H1 (cell line): ENCODE results near the gene RAB11FIP3. TPM values are rescaled to one million over a fixed set of nuclear protein-coding genes. Genes with fewer than 3 reads are reported as not detected.

Experiments used
- CTCF ChIA-PET: fragments of 300-600 bp; sonication (Branson Sonifier 250); formaldehyde crosslinking; loops from one replicate; lab custom pipeline; 2021; ENCODE audit not compliant: partially characterized antibody; lab: Charles Lee
- POLR2A ChIA-PET: fragments of 300-600 bp; sonication (Branson Sonifier 250); formaldehyde crosslinking; loops from one replicate; lab custom pipeline; 2021; ENCODE audit warnings: inconsistent platforms; ENCODE audit not compliant: partially characterized antibody; lab: Charles Lee
- DNase-seq, 2 experiments: peaks; one replicate each; pipeline versions ENCODE4 v3.0.0 to v3.0.0-alpha.2; 2010 to 2022; ENCODE audit warnings: low spot score in 2 of 2, low read depth in 1 of 2, mixed read lengths in 1 of 2
- FAIRE-seq: peaks from 2 replicates; lab custom pipeline; 2011; peaks lifted over from hg19 to GRCh38; lab: Jason Lieb, UNC
- H2AFZ ChIP-seq: 2 replicates; pipeline ENCODE4 v1.8.1; 2012; ENCODE audit warnings: low read length, inconsistent platforms
- H2AK5ac ChIP-seq: 2 replicates; pipeline ENCODE4 v1.6.1; 2013; ENCODE audit warnings: low read depth, low read length
- H2BK120ac ChIP-seq: replicated peaks from 2 replicates; pipeline ENCODE3; 2013; ENCODE audit warnings: low read depth, low read length, inconsistent platforms
- H2BK12ac ChIP-seq: 2 replicates; pipeline ENCODE4 v1.6.1; 2013; ENCODE audit warnings: low read depth, low read length
- H2BK15ac ChIP-seq: 2 replicates; pipeline ENCODE4 v1.6.1; 2013; ENCODE audit warnings: low read length
- H2BK20ac ChIP-seq: 2 replicates; pipeline ENCODE4 v1.6.1; 2013; ENCODE audit warnings: low read length
- H2BK5ac ChIP-seq: 2 replicates; pipeline ENCODE4 v1.6.1; 2013; ENCODE audit warnings: low read depth, low read length
- H3K14ac ChIP-seq: 2 replicates; pipeline ENCODE4 v1.6.1; 2013; ENCODE audit warnings: inconsistent platforms; ENCODE audit not compliant: insufficient read length
- H3K18ac ChIP-seq: 2 replicates; pipeline ENCODE4 v1.6.1; 2013; ENCODE audit warnings: low read length; ENCODE audit errors: extremely low read depth
- H3K23ac ChIP-seq: 2 replicates; pipeline ENCODE4 v1.6.1; 2013; ENCODE audit warnings: inconsistent platforms; ENCODE audit not compliant: insufficient read length
- H3K23me2 ChIP-seq: 2 replicates; pipeline ENCODE4 v1.6.1; 2013; ENCODE audit warnings: low read depth, low read length
- H3K27ac ChIP-seq: 2 replicates; pipeline ENCODE4 v1.6.1; 2011; ENCODE audit warnings: low read depth, low read length, inconsistent platforms
- H3K27me3 ChIP-seq, 4 experiments: replicated peaks in 1 of 4; 1 replicate in 1 of 4; 2 replicates in 3 of 4; pipeline versions ENCODE4 v1.6.1 to v1.8.1; 2011 to 2013; ENCODE audit warnings: low read length in 3 of 4, mild to moderate bottlenecking in 3 of 4, inconsistent platforms in 2 of 4, mixed read lengths in 2 of 4, moderate library complexity in 1 of 4; ENCODE audit not compliant: control insufficient read depth in 3 of 4, insufficient read depth in 3 of 4; ENCODE audit errors: extremely low read depth in 1 of 4
- H3K36me3 ChIP-seq, 4 experiments: 2 replicates each; pipeline versions ENCODE4 v1.6.1 to v1.8.1; 2011 to 2013; ENCODE audit warnings: mild to moderate bottlenecking in 4 of 4, low read length in 3 of 4, moderate library complexity in 2 of 4, control low read depth in 1 of 4, inconsistent platforms in 1 of 4; ENCODE audit not compliant: insufficient read depth in 4 of 4, control insufficient read depth in 2 of 4
- H3K4ac ChIP-seq: replicated peaks from 2 replicates; pipeline ENCODE3; 2013; ENCODE audit warnings: low read length, low read depth, mixed read lengths, inconsistent platforms; ENCODE audit not compliant: insufficient read length
- H3K4me1 ChIP-seq, 4 experiments: replicated peaks in 1 of 4; 1 replicate in 1 of 4; 2 replicates in 3 of 4; pipeline versions ENCODE4 v1.6.1 to v1.8.1; 2011 to 2013; ENCODE audit warnings: low read length in 3 of 4, inconsistent platforms in 2 of 4, mixed read lengths in 1 of 4; ENCODE audit not compliant: insufficient read depth in 4 of 4, control insufficient read depth in 3 of 4
- H3K4me2 ChIP-seq, 2 experiments: 2 replicates each; pipeline versions ENCODE4 v1.6.1 to v1.8.1; 2011 to 2013; ENCODE audit warnings: low read depth in 2 of 2, low read length in 2 of 2, control low read depth in 1 of 2, inconsistent platforms in 1 of 2, mild to moderate bottlenecking in 1 of 2; ENCODE audit not compliant: insufficient read depth in 1 of 2
- H3K4me3 ChIP-seq, 4 experiments: fragments of 200-600, 300-600 bp in 1 of 4; sonication (generic), shearing (Covaris generic), sonication (Bioruptor Twin) in 1 of 4; 2 replicates each; pipeline versions ENCODE4 v1.5.1 to v1.8.1; 2011 to 2016; ENCODE audit warnings: low read length in 4 of 4, low read depth in 3 of 4, control low read depth in 2 of 4, inconsistent platforms in 2 of 4, mild to moderate bottlenecking in 2 of 4, mixed read lengths in 1 of 4, moderate library complexity in 1 of 4; ENCODE audit not compliant: insufficient read depth in 2 of 4; ENCODE audit errors: extremely low read depth in 1 of 4
- H3K56ac ChIP-seq: replicated peaks from 2 replicates; pipeline ENCODE3; 2013; ENCODE audit warnings: low read depth, mild to moderate bottlenecking, mixed read lengths, low read length, inconsistent platforms; ENCODE audit not compliant: insufficient read length
- H3K79me1 ChIP-seq: 2 replicates; pipeline ENCODE4 v1.6.1; 2013; ENCODE audit warnings: low read depth, low read length, control low read depth
- H3K79me2 ChIP-seq, 2 experiments: 2 replicates each; pipeline versions ENCODE4 v1.6.1 to v1.8.1; 2012 to 2013; ENCODE audit warnings: low read length in 2 of 2, mild to moderate bottlenecking in 2 of 2, inconsistent platforms in 1 of 2; ENCODE audit not compliant: insufficient read depth in 2 of 2, control insufficient read depth in 1 of 2
- H3K9ac ChIP-seq, 4 experiments: replicated peaks in 1 of 4; 1 replicate in 1 of 4; 2 replicates in 3 of 4; pipeline versions ENCODE4 v1.6.1 to v1.8.1; 2011 to 2013; ENCODE audit warnings: low read depth in 3 of 4, low read length in 3 of 4, control low read depth in 2 of 4, mild to moderate bottlenecking in 2 of 4, moderate library complexity in 2 of 4, inconsistent platforms in 1 of 4; ENCODE audit errors: extremely low read depth in 1 of 4
- H3K9me3 ChIP-seq, 2 experiments: 2 replicates each; pipeline versions ENCODE4 v1.6.1 to v1.8.1; 2012 to 2013; ENCODE audit warnings: mild to moderate bottlenecking in 2 of 2, moderate library complexity in 2 of 2, control low read depth in 1 of 2, inconsistent platforms in 1 of 2, low read depth in 1 of 2, low read length in 1 of 2, mixed read lengths in 1 of 2; ENCODE audit not compliant: insufficient read depth in 2 of 2
- H4K20me1 ChIP-seq, 2 experiments: replicated peaks in 1 of 2; 2 replicates each; pipeline versions ENCODE3 to v1.8.1; 2011 to 2013; ENCODE audit warnings: inconsistent platforms in 2 of 2, low read length in 2 of 2, mild to moderate bottlenecking in 1 of 2; ENCODE audit not compliant: insufficient read depth in 2 of 2, control insufficient read depth in 1 of 2
- H4K5ac ChIP-seq: 2 replicates; pipeline ENCODE4 v1.6.1; 2013; ENCODE audit warnings: low read length, low read depth, mixed read lengths, inconsistent platforms; ENCODE audit not compliant: insufficient read length
- H4K8ac ChIP-seq: 2 replicates; pipeline ENCODE4 v1.8.0; 2013; ENCODE audit warnings: mild to moderate bottlenecking, moderate library complexity, low read length, inconsistent platforms; ENCODE audit not compliant: insufficient read depth; ENCODE audit errors: extremely low read depth
- H4K91ac ChIP-seq: replicated peaks from 2 replicates; pipeline ENCODE3; 2013; ENCODE audit warnings: low read length, mixed read lengths, inconsistent platforms; ENCODE audit not compliant: insufficient read length
- CEBPB ChIP-seq: IDR thresholded peaks from 2 replicates; pipeline ENCODE4 v1.6.1; 2012; ENCODE audit warnings: low read depth, low read length
- CHD1 ChIP-seq: IDR thresholded peaks from 2 replicates; pipeline ENCODE4 v1.6.1; 2012; ENCODE audit warnings: low read depth, low read length, improper control_type of control experiment
- CHD2 ChIP-seq: IDR thresholded peaks from 2 replicates; pipeline ENCODE4 v1.6.1; 2012; ENCODE audit warnings: low read length, improper control_type of control experiment
- CREB1 ChIP-seq: IDR thresholded peaks from 2 replicates; pipeline ENCODE4 v1.6.1; 2012; ENCODE audit warnings: inconsistent platforms
- CTBP2 ChIP-seq: IDR thresholded peaks from 2 replicates; pipeline ENCODE4 v1.7.0; 2011; ENCODE audit warnings: borderline replicate concordance, mild to moderate bottlenecking, moderate library complexity, mixed read lengths, low read length; ENCODE audit not compliant: insufficient read depth, insufficient read length
- NRF1 ChIP-seq: IDR thresholded peaks from 2 replicates; pipeline ENCODE4 v1.6.1; 2011; ENCODE audit warnings: mild to moderate bottlenecking, low read depth, low read length, improper control_type of control experiment
- RAD21 ChIP-seq, 2 experiments: IDR thresholded peaks in 1 of 2; conservative IDR thresholded peaks in 1 of 2; 2 replicates each; pipeline ENCODE4 v1.6.1; 2011; ENCODE audit warnings: low read depth in 2 of 2, low read length in 2 of 2, improper control_type of control experiment in 1 of 2, inconsistent platforms in 1 of 2, mild to moderate bottlenecking in 1 of 2, moderate library complexity in 1 of 2
- RBBP5 ChIP-seq: IDR thresholded peaks from 2 replicates; pipeline ENCODE4 v1.7.1; 2012; ENCODE audit warnings: low read depth, mild to moderate bottlenecking, inconsistent platforms, low read length, moderate library complexity, borderline replicate concordance
- RFX5 ChIP-seq: IDR thresholded peaks from 2 replicates; pipeline ENCODE4 v1.6.1; 2011; ENCODE audit warnings: low read depth, low read length, improper control_type of control experiment, borderline replicate concordance
- SIN3A ChIP-seq, 2 experiments: IDR thresholded peaks in 1 of 2; conservative IDR thresholded peaks in 1 of 2; 2 replicates each; pipeline ENCODE4 v1.6.1; 2011 to 2012; ENCODE audit warnings: low read length in 2 of 2, improper control_type of control experiment in 1 of 2, low read depth in 1 of 2, mild to moderate bottlenecking in 1 of 2
- SP4 ChIP-seq: IDR thresholded peaks from 2 replicates; pipeline ENCODE4 v1.6.1; 2012; ENCODE audit warnings: low read length, inconsistent platforms
- TEAD4 ChIP-seq: IDR thresholded peaks from 2 replicates; pipeline ENCODE4 v1.6.1; 2012; ENCODE audit warnings: low read depth, low read length, inconsistent platforms, mixed read lengths
- USF2 ChIP-seq: IDR thresholded peaks from 2 replicates; pipeline ENCODE4 v1.6.1; 2011; ENCODE audit warnings: low read length, improper control_type of control experiment
- WGBS, 2 experiments: shearing (Covaris generic) in 1 of 2; methylation state at CpG; one replicate each; pipeline versions ENCODE4 v1.1.6 to v1.1.7; 2013 to 2015; ENCODE audit warnings: low lambda C conversion rate in 2 of 2, mixed read lengths in 2 of 2, inconsistent platforms in 1 of 2, low coverage in 1 of 2, missing lambda C conversion rate in 1 of 2; ENCODE audit not compliant: insufficient replicate concordance in 2 of 2, insufficient coverage in 1 of 2, insufficient read length in 1 of 2; ENCODE audit errors: extremely low coverage in 1 of 2, missing lambda C conversion rate in 1 of 2; 5-methylcytosine and 5-hydroxymethylcytosine counted together
- polyA plus RNA-seq, 7 experiments: library from polyadenylated mRNA; depleted of rRNA in 3 of 7; stranded (reverse) in 5 of 7; unstranded in 2 of 7; fragments of >200 nt in 5 of 7; fragments of 200-250 nt in 2 of 7; gene quantifications; 1 replicate in 5 of 7; 2 replicates in 1 of 7; 4 replicates in 1 of 7; pipeline versions ENCODE4 v1.2.1 to v1.2.3, GENCODE V29; 2011 to 2013; ENCODE audit warnings: missing spikeins in 2 of 7, mixed read lengths in 2 of 7
- total RNA-seq: library from RNA; stranded (reverse); fragmentation: NEBNext Ultra II Directional; extraction: Animal tissue kit (Norgen Biotek cat#: 25700); gene quantifications from 2 replicates; pipeline ENCODE4 v1.2.1, GENCODE V29; 2021

The RAB11FIP3 gene
- total and polyA plus RNA-seq, 2 of the 8 experiments (the other 6 are each of a cell fraction or from before 2014, with no cell fraction given) = 9.3 to 35.2 TPM

GRCh38 chr16:466651-467050 lies 41.2 kb downstream of the RAB11FIP3 start:
- no peak overlapping the region for H3K27ac ChIP-seq
- H2BK20ac ChIP-seq = 0 out of 2 replicates have a peak overlapping the region, but pooled peaks have one; percentile 32
- H3K4me1 ChIP-seq = peaks cover 3 to 11% (median 7%) of the 10 kb centered on the region in 4 experiments
- H3K56ac ChIP-seq = no peak overlapping the region
- 88% methylated on average over 9 of the region's 13 CpGs; no CpG with 5 or more reads in 1 of the 2 experiments for WGBS, 2 experiments
- ChIA-PET POLR2A (interaction anchor here (1.0 to 1.1 kb wide), 2 partner anchors 50 to 61 kb away, joined by 3 to 4 read pairs; partner anchors contain the start of gene CAPN15), CTCF (interaction anchor here (0.6 to 3.6 kb wide), 7 partner anchors 11 to 339 kb away, joined by 3 to 13 read pairs (median 3); no protein-coding TSS in a partner anchor)
- no peaks in the 10 kb centered on the region for H3K27me3 ChIP-seq
- peaks cover 0 to 8% of the 10 kb centered on the region in 2 experiments for H4K20me1 ChIP-seq
- H3K79me1 ChIP-seq = 0 out of 2 replicates have a peak, but pooled peaks cover 2% of the 10 kb centered on the region
- no peaks in the 10 kb centered on the region for H3K23me2 ChIP-seq
- no peak overlapping the region for H2AFZ ChIP-seq
- no peak overlapping the region for H3K14ac ChIP-seq
- H3K23ac ChIP-seq = no peak overlapping the region
- no peaks in the 10 kb centered on the region; a peak in 1 of 8 replicates for H3K36me3 ChIP-seq
- H2BK5ac ChIP-seq = peak overlapping the region; percentile 68; the same call in 1 of the 2 replicates
- H4K5ac ChIP-seq = no peak overlapping the region
- no peak overlapping the region for H4K91ac ChIP-seq
- no peak overlapping the region for H2BK15ac ChIP-seq
- H3K9me3 ChIP-seq = no peaks in the 10 kb centered on the region
- H3K18ac ChIP-seq = no peak overlapping the region
- no peak overlapping the region for H3K4me3 ChIP-seq
- no peak for DNase-seq
- H3K79me2 ChIP-seq = no peaks in the 10 kb centered on the region; a peak in 1 of 4 replicates
- no peak overlapping the region for H2BK12ac ChIP-seq
- no peak overlapping the region for H2AK5ac ChIP-seq
- H2BK120ac ChIP-seq = no peak overlapping the region
- H3K9ac ChIP-seq = no peak overlapping the region
- no peak overlapping the region for H3K4ac ChIP-seq
- no peak for FAIRE-seq
- H3K4me2 ChIP-seq = no peak overlapping the region
- no peak overlapping the region; the same call in 1 of the 2 replicates for H4K8ac ChIP-seq
- TF ChIP-seq CEBPB (no peak), SP4 (no peak), USF2 (no peak), CHD2 (no peak), RAD21 (IDR thresholded peaks at IDR 0.05 in 1 of 2, conservative IDR thresholded peaks at IDR 0.05 in 1 of 2; ENCODE audit: low read depth in 2 of 2, low read length in 2 of 2) (no peak), CTBP2 (no peak), CHD1 (no peak), TEAD4 (no peak), SIN3A (conservative IDR thresholded peaks at IDR 0.05 in 1 of 2, IDR thresholded peaks at IDR 0.05 in 1 of 2; ENCODE audit: low read depth in 1 of 2, low read length in 2 of 2) (no peak), RBBP5 (no peak), RFX5 (no peak), CREB1 (no peak), NRF1 (no peak)
